ENCODE data around the gene CES2.
A peak's percentile ranks its signal among the peaks of the same experiment; 100 is the strongest.

CES2 gene

DNA sequence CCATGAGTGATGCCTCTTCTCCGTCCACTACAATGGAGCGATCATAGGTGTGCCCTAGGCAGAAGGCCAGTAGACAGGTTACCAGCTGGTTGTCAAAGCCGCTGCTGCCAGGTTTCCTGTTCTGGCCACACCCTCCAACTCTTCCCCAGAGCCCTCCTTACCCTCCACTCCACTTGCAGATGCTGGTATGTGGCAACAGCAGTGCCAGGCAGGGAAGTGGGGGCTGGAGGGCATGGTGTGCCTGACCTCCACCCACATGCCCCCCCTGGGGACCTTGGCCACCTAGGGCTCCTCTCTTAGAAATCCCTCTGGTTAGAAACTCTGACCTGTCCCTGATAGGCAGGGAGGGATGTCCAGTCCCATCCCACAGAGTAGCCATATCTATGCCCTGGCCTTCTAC lies 11.4 kb upstream of the CES2 start:
- TF ChIP-seq, protein P1, sequence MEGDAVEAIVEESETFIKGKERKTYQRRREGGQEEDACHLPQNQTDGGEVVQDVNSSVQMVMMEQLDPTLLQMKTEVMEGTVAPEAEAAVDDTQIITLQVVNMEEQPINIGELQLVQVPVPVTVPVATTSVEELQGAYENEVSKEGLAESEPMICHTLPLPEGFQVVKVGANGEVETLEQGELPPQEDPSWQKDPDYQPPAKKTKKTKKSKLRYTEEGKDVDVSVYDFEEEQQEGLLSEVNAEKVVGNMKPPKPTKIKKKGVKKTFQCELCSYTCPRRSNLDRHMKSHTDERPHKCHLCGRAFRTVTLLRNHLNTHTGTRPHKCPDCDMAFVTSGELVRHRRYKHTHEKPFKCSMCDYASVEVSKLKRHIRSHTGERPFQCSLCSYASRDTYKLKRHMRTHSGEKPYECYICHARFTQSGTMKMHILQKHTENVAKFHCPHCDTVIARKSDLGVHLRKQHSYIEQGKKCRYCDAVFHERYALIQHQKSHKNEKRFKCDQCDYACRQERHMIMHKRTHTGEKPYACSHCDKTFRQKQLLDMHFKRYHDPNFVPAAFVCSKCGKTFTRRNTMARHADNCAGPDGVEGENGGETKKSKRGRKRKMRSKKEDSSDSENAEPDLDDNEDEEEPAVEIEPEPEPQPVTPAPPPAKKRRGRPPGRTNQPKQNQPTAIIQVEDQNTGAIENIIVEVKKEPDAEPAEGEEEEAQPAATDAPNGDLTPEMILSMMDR (IDR thresholded peaks at IDR 0.05; ENCODE audit: unreplicated experiment in 3 of 3): no peak
- H3K27ac Mint-ChIP-seq: no peak overlapping the region
- no peaks in the 10 kb centered on the region for H3K9me3 Mint-ChIP-seq
- peaks cover 70% of the 10 kb centered on the region for H3K27me3 Mint-ChIP-seq (ENCODE audit: low read depth)
- peak overlapping the region; percentile 13 to 49 (median 34) for H3K4me3 Mint-ChIP-seq
- H3K36me3 Mint-ChIP-seq (ENCODE audit: low read depth): no peaks in the 10 kb centered on the region
- peaks cover 36% of the 10 kb centered on the region for H3K4me1 Mint-ChIP-seq

DNA sequence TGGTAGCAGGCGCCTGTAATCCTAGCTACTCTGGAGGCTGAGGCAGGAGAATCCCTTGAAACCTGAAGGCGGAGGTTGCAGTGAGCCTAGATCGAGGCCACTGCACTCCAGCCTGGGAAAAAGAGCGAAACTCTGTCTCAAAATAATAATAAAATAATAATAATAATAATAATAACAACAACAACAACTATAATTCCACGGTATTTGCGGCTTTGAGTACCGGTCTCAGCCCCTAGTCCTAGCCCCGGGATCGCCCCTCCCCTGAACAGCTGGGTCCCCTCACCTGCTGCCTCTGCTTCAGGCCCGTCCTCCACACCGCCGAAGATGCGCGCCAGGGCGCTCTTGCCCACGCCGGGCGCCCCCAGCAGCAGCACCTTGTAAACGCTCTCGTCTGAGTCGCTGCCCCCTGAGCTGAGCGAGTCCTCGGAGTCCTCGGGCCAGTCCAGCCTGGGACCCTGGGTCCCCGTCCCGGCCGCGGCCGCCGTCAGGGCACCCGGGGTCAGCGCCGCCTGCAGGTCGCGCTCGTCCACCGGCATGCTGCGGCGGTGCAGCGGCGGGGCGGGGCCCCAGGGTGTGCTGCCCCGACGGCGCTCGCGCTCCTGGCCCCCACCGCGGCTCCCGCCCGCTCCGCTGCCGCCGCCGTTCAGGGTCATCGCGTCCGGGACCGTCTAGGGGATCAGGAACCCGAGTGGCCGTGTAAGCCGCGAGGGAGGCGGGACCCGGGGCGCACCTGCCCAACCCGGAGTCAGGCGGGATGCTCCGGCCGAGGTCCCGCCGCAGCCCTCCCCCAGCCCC lies 10.6 kb upstream of the CES2 start:
- Mint-ChIP-seq H3K4me3 (peak overlapping the region; percentile 38 to 77 (median 70)), H3K4me1 (peaks cover 30% of the 10 kb centered on the region), H3K27ac (no peak overlapping the region), H3K36me3 (ENCODE audit: low read depth) (no peaks in the 10 kb centered on the region), H3K9me3 (no peaks in the 10 kb centered on the region), H3K27me3 (ENCODE audit: low read depth) (peaks cover 63% of the 10 kb centered on the region)
- TF ChIP-seq, protein P1 (IDR thresholded peaks at IDR 0.05; ENCODE audit: unreplicated experiment in 3 of 3): peak; percentile 34 to 44 (median 37)

DNA sequence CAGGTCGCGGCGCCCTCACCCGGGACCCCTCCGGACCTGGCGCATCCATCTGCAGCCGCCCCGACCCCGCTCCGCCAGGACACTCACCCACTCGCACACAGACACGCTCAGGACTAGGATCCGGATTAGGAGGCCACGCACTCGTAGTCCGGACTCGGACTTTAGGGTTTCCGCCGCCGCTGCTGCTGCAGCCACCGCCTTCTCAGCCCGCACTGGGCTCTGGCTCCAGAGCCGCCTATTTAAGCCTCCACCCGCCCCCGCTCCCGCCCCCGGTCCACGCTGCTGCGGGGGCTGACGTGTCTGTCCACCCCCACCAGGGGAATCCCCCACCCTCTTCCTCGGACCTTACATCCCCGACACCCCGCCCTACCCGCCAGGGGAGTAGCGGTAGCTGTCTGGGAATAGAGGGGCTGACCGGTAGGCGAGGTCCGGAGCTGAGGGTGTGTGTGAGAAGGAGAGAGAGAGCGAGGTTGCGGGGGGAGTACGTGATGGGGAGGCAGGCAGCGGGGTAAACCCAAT lies 9.9 kb upstream of the CES2 start, which contains the start of gene RRAD:
RRAD (minus strand) TSS at position 214 of the 519 bp plus-strand sequence. CDS start 356 bp downstream, outside the sequence.
- H3K36me3 Mint-ChIP-seq (ENCODE audit: low read depth): no peaks in the 10 kb centered on the region
- H3K9me3 Mint-ChIP-seq: no peaks in the 10 kb centered on the region
- H3K27ac Mint-ChIP-seq: no peak within 1 kb of the TSS
- H3K4me3 Mint-ChIP-seq: peak within 1 kb of the TSS; percentile 77 to 85 (median 82)
- H3K4me1 Mint-ChIP-seq: peaks cover 30% of the 10 kb centered on the region
- TF ChIP-seq, protein P1 (IDR thresholded peaks at IDR 0.05; ENCODE audit: unreplicated experiment in 3 of 3): no peak
- peaks cover 63% of the 10 kb centered on the region for H3K27me3 Mint-ChIP-seq (ENCODE audit: low read depth)

DNA sequence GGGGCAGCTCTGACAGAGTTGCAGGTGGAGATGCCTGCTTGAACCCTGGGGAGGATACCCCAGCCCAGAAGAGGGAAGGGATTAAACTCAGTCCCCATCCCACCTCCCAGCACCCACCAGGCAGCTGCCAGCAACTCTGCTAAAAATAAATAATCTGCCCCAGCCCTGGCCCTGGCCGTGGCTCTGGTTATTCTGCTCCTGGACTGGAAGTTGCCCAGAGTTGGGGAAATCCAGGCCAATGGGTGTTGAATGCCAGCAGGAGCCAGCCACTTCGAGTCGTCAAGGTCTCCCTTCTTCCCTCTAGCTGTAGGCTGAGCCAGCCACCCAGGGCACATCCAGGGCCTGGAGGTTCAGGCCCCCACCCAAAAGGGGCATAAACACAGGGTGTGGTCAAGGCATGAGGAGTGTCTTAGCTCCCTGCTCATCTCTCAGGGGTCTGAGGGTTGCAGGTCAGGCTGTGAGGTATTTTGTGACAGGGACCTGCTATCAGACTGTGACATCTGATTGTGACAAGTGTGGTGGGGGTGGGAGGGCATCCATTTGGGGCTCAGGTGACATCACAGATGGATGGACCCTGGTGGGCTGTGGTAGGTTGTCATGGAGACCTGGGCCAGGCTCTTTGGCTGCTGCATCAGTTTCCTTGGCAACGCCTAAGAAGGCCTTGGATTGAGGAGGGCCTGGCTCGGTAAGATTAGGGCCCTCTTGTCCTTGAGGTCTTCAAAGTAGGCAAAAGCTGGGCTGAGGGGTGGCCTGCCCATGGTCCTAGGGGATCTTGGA lies 9.0 kb upstream of the CES2 start:
- no peaks in the 10 kb centered on the region for H3K9me3 Mint-ChIP-seq
- no peaks in the 10 kb centered on the region for H3K36me3 Mint-ChIP-seq (ENCODE audit: low read depth)
- peaks cover 26% of the 10 kb centered on the region for H3K4me1 Mint-ChIP-seq
- no peak overlapping the region for H3K27ac Mint-ChIP-seq
- H3K4me3 Mint-ChIP-seq: peak overlapping the region; percentile 77 to 85 (median 82)
- H3K27me3 Mint-ChIP-seq (ENCODE audit: low read depth): peaks cover 58% of the 10 kb centered on the region
- TF ChIP-seq, protein P1 (IDR thresholded peaks at IDR 0.05; ENCODE audit: unreplicated experiment in 3 of 3): no peak

DNA sequence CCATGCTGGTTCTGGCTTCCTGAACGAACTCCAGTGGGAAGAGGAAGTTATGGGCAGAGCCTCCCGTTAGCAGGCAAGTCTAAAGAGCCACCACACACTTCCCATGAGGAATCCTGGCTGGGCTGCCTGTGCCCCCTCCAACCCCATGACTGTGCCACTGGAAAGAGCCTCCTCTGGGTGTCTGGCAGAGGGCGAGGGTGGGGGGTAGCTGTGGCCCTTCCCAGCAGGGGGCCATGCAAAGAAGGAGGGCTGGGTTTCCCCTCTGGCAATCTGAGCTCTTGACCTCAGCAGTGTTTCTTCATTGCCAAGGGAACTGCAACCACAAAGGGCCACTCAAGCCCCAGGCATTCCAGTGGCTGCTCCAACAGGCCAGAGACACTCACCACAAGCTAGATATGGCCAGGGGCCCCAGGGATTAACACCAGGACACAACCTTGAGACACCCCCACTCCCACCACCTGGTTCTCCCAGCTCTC lies 8.3 kb upstream of the CES2 start:
- Mint-ChIP-seq H3K36me3 (ENCODE audit: low read depth) (peaks cover 4% of the 10 kb centered on the region), H3K27ac (no peak overlapping the region), H3K4me3 (no peak overlapping the region), H3K4me1 (peaks cover 24% of the 10 kb centered on the region), H3K9me3 (no peaks in the 10 kb centered on the region), H3K27me3 (ENCODE audit: low read depth) (peaks cover 53% of the 10 kb centered on the region)
- TF ChIP-seq, protein P1 (IDR thresholded peaks at IDR 0.05; ENCODE audit: unreplicated experiment in 3 of 3): no peak

Data from nephron (organoid).